GM19438 (cell line): ENCODE data around the gene NCAM1.
"Not testable (repeated sequence)": the region's sequence is repeated elsewhere in the genome, so short reads cannot be mapped to it uniquely, and the experiment has no call there.

Source experiments
- ATAC-seq: cut with Tn5 transposase; IDR thresholded peaks from one replicate; pipeline ENCODE4 v1.9.1; 2021; ENCODE audit warnings: low read depth; ENCODE audit not compliant: unreplicated experiment

The NCAM1 gene

GRCh38 chr11:112961146-112961668 is at the start of gene NCAM1:
Gene NCAM1 (plus strand): TSS chr11:112961420.
- ATAC-seq: no peak

- no peak for ATAC-seq
Measured at GRCh38 chr11:112922606-112923005, 38.6 kb upstream of the NCAM1 start.

- ATAC-seq: not testable (repeated sequence)
Measured at GRCh38 chr11:112924836-112925235, 36.4 kb upstream of the NCAM1 start.

DNA sequence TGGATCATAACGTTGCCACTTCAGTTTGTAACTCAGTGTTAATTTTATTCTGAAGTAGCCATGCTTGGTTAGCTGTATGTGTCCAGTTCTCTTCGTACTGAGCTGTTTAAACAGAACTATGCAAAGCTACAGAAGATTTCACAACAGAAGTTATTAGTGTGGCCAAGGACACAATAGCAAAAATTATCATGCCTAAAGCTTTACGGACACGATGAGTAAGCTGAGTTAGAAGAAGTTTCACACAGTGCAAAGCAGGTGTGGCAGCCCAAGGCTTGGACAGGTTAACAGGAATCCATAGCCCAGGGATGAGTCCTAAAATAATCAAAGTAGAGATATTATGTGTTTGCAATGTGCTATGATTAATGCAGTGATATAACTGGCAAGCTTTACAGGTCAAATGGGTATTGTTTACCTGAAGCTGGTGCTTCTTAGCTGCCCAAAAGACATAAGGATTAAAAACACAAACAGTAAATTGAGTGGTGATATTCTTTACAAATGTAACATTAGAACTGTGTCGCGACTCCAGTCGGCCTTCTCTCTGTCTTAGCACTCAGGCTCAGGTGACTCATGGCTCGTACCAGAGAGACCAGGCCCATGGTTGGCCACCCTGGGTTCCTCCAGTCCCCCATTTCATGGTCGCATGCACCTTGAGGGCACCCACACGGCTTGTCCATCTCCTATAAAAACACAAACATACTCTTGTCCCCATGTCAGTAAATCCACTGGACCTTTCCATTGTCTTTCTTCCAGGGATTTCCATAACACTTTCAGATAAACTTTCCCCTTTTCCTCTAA is 35.5 kb upstream of the NCAM1 start:
- ATAC-seq: no peak

GRCh38 chr11:112928136-112928535 is 33.1 kb upstream of the NCAM1 start:
- ATAC-seq: no peak

DNA sequence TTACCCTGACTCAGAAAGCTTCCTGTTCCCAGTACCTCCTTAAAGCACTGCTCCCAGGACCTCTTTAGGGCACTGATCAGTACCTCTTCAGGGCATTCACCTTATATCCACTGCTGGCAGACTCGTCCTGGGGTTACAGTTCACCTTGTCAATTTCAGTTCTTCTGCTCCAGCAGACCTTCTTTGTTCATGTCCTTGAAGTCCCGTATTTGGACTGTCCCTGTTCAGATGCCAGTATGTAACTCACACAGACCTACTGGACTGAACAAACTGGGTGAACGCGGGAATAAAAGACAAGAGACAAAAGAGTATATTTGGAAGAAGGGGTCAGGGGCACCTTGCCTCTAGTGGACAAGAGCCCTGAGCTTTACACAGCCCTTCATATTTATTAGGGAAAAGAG is 31.8 kb upstream of the NCAM1 start:
- no peak for ATAC-seq

DNA sequence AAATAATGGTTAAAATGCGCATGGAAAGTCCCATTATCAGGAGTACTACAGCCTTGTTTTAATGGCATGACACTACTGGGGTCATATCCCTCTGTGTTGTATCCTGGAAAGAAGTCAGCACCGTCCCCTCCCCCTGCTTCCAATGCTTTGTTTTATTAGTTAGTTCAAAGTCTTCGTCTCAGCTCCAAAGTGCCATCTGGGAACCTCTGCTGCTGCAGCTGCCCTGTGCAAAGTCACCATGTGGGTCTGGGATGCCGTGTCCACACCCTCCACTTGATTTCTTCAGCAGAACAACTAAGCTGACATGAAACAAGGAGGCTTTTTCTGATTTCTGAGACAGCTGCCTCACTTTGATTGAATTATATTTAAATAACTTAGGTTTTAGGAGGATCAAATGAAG is 29.5 kb upstream of the NCAM1 start:
- no peak for ATAC-seq

- ATAC-seq: no peak
Measured at GRCh38 chr11:112932593-112932992, 28.6 kb upstream of the NCAM1 start.

GRCh38 chr11:112933970-112934369 is 27.2 kb upstream of the NCAM1 start:
- ATAC-seq: no peak

DNA sequence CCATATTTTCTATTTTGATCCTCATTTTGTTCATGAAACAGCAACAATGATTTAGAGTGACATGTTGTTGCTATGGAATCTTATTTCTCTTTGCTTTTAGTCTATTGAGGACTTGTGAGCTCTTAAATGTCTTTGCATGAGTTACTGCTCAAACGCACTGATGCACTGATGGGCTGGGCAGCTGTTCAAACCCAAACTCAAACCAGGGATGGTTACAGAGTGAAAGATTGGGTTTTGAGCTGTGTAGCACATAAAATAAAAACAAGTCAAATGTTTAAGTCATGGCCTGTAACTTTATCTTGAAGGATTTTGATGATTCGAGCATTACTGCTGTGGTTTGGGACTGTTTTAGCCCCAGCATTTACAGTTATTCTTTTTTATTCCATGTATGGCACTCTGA is 20.1 kb upstream of the NCAM1 start:
- ATAC-seq: no peak

- no peak for ATAC-seq
Measured at GRCh38 chr11:112942966-112943643, 18.1 kb upstream of the NCAM1 start.

- ATAC-seq: no peak
Measured at GRCh38 chr11:112946866-112947265, 14.4 kb upstream of the NCAM1 start.

- no peak for ATAC-seq
Measured at GRCh38 chr11:112949781-112950575, 11.2 kb upstream of the NCAM1 start.

DNA sequence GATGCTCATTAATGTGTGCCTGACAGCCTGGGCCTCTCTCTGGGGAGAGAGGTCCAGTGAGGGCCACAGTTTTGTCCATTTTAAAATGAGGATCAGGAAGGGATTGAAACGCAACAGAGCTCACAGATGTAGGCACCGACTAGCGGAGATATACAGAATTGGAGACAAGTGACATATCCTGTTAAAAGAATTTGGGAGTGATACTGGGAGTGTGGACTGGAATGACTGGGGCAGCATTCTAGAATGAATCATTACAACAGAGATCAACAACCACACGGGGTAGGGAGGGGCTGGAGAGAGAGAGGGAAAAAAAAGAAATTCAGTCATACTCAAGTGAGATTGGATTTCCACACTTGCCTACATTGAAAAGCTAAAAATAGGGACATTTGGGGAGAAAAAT is 2.5 kb upstream of the NCAM1 start:
- ATAC-seq: no peak

DNA sequence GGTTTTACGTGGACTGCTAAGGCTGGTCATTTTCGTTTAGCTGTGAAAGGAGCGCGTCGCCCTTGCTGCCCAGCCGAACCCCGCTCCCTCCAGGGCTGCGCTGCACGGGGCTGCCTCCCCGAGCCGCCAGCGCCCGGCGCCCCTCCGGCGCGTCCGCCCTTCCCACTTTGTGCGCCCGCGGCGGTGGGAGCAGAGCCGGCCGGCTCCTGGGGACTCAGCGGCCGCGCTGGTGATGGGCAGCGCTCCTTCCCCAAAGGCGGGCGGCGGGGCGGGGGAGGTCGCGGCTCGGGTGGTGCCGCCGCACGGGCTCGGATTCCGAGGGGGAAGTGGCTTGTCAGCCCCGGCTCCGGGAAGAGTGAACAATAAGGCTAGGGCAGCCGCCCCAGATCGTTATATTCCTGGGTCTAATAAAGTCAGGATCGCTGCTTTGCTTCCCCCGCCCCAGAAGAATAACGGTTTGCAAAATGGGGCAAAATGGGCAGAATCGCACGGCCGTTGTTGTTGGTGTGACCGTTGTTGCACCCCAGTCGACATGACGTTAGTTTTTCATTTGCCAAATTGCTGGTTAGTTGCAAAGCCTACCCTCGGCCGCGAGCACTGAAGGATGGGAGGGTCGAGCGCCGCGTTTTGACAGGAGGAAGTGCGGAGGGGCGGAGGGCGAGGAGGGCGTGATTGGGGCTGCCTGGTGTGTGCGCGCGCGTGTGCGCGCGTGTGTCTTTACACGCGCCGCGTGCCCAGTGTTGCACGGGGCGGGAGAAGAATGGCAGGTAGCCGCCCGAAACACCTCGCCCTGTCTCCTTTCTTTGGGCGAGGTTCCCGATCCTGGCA is 745 bp downstream of the NCAM1 start:
- ATAC-seq: no peak

- no peak for ATAC-seq
Measured at GRCh38 chr11:112962579-112963367, 1.6 kb downstream of the NCAM1 start.

- ATAC-seq: no peak
Measured at GRCh38 chr11:112963368-112963955, 2.2 kb downstream of the NCAM1 start.

DNA sequence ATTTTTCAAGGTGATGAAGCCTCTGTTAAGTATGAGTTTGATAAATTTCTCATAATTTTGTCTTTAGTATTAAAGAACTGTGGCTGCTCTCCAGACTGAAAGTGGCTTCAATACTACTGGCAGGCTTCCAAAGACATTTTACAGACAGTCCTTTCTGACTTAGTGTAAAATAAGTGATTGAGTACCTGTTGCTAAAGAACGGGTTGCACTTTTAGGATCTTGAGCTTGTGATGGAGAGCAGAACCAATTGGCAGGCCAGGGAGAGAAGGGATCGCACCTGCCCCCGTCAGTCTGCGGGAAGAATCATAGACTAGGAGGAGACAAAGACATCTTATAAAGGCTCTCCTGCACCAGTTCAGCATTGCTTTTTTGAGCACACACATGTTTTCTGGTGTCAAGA is 4.4 kb downstream of the NCAM1 start:
- no peak for ATAC-seq

- no peak for ATAC-seq
Measured at GRCh38 chr11:112966561-112966960, 5.3 kb downstream of the NCAM1 start.
